Thoracic aorta (tissue), 2 donors: Measurements from ENCODE around the gene RAB9A. TPM values are rescaled to one million over a fixed set of nuclear protein-coding genes. Genes with fewer than 3 reads are reported as not detected.

Experiments used
- ATAC-seq: fragments of 150-250 bp; one replicate; pipeline ENCODE4 v1.8.0; 2017; ENCODE audit warnings: low read depth; ENCODE audit not compliant: insufficient number of reproducible peaks, low FRiP score
- DNase-seq: peaks from one replicate; pipeline ENCODE4 v3.0.0-alpha.2; 2020; ENCODE audit warnings: low spot score
- H3K27ac ChIP-seq, 2 donors: fragments of 200-600 bp; sonication (generic); 1 replicate in 1 of 2; 2 replicates in 1 of 2; pipeline ENCODE4 v1.5.1; 2016; ENCODE audit warnings: mild to moderate bottlenecking in 2 of 2, moderate library complexity in 2 of 2
- H3K27me3 ChIP-seq: fragments of 200-600 bp; sonication (generic); replicated peaks from 2 replicates; pipeline ENCODE4 v1.6.0; 2016; ENCODE audit warnings: mild to moderate bottlenecking; ENCODE audit not compliant: insufficient read depth
- H3K36me3 ChIP-seq: fragments of 200-600 bp; sonication (generic); one replicate; pipeline ENCODE4 v1.5.1; 2016
- H3K4me1 ChIP-seq, 2 donors: fragments of 200-600 bp; sonication (generic); 1 replicate in 1 of 2; 2 replicates in 1 of 2; pipeline versions ENCODE4 v1.5.1 to v1.6.0; 2016; ENCODE audit warnings: low read depth in 2 of 2, mild to moderate bottlenecking in 1 of 2; ENCODE audit not compliant: control insufficient read depth in 1 of 2
- H3K4me3 ChIP-seq: fragments of 200-600 bp; sonication (generic); 2 replicates; pipeline ENCODE4 v1.5.1; 2016; ENCODE audit warnings: mild to moderate bottlenecking
- H3K9me3 ChIP-seq: fragments of 200-600 bp; sonication (generic); 2 replicates; pipeline ENCODE4 v1.5.1; 2016
- total RNA-seq, 2 donors: library from RNA; depleted of rRNA; stranded (reverse); fragments of >200 nt; gene quantifications; one replicate each; pipeline versions ENCODE4 v1.1.0 to v1.2.3, GENCODE V29; 2016
- TF ChIP-seq, protein P1 (sequence below): fragments of 200-600 bp; sonication (generic); IDR thresholded peaks from one replicate; pipeline ENCODE4 v1.5.1; 2019; ENCODE audit warnings: antibody characterized with exemption

Gene RAB9A
- total RNA-seq, 2 donors from 2014 or later, result 20.0 to 21.7 TPM

DNA sequence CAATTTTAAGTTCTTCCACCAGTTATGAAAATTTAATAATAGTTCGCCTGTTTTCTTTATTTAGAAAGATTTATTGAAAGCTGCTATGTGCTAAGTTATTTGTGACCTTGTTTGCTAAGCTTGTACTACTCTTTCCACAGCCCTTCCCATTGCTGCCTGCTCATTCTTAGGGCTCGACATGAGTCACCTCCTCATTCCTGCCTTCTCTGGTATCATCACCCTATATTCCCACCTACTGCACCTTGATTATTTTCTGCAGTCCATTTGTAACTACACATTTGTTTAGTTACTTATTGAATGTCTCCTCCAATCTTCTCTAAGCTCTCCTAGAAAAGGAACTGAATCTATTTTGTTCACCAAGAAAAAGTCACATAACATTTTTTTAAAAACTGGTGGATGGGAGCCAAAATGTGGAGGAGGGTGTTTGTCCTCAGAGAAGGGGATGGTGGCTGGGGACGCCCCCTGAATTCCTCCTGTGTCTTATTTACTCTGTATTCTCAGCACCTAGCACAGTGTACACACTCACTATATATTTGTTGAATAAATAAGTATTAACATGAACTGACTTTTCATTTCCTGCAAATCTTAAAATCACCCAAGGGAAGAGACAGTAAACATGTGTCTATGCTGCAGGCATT is 3.7 kb upstream of the RAB9A start:
- no peaks in the 10 kb centered on the region for H3K27me3 ChIP-seq
- H3K27ac ChIP-seq, result no peak overlapping the region
- no peaks in the 10 kb centered on the region for H3K4me1 ChIP-seq
- H3K4me3 ChIP-seq, result no peak overlapping the region
- H3K36me3 ChIP-seq, result no peaks in the 10 kb centered on the region
- H3K9me3 ChIP-seq, result no peaks in the 10 kb centered on the region
- DNase-seq (no peak), ATAC-seq (no peak)
- TF ChIP-seq, protein P1, sequence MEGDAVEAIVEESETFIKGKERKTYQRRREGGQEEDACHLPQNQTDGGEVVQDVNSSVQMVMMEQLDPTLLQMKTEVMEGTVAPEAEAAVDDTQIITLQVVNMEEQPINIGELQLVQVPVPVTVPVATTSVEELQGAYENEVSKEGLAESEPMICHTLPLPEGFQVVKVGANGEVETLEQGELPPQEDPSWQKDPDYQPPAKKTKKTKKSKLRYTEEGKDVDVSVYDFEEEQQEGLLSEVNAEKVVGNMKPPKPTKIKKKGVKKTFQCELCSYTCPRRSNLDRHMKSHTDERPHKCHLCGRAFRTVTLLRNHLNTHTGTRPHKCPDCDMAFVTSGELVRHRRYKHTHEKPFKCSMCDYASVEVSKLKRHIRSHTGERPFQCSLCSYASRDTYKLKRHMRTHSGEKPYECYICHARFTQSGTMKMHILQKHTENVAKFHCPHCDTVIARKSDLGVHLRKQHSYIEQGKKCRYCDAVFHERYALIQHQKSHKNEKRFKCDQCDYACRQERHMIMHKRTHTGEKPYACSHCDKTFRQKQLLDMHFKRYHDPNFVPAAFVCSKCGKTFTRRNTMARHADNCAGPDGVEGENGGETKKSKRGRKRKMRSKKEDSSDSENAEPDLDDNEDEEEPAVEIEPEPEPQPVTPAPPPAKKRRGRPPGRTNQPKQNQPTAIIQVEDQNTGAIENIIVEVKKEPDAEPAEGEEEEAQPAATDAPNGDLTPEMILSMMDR, result no peak

GRCh38 chrX:13687203-13687602 is 1.7 kb upstream of the RAB9A start:
- Histone ChIP-seq H3K4me3 (no peak overlapping the region), H3K27me3 (no peaks in the 10 kb centered on the region), H3K27ac (no peak overlapping the region), H3K4me1 (peaks cover 7 to 8% of the 10 kb centered on the region in 2 donors), H3K9me3 (no peaks in the 10 kb centered on the region), H3K36me3 (no peaks in the 10 kb centered on the region)
- DNase-seq (no peak), ATAC-seq (no peak)
- TF ChIP-seq, protein P1, result no peak

DNA sequence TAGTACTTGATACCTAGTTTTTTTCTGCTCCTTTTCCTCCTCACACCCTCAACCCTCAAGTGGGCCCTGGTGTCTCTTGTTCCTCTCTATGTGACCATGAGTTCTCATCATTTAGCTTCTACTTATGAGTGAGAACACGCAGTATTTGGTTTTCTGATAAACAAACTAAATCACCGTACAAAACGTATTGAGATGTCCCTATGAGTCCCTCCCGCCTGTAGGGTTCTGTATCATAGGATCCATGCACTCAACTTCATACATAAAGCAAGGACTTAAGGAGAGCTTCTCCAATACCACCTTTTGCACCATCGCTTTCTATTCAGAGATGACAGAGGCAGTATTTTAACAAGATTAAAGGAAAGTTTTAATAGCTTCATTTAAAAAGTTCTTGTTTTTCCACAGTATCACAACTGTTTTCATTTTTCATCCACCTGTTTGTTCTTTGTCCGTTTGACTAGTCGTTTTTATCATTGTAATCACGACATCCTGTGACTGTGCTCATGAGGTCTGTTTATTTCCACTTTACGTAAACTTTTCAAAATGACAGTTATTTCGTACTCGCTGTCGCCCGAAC is 457 bp upstream of the RAB9A start:
- TF ChIP-seq, protein P1, result no peak

GRCh38 chrX:13689741-13690211 is 848 bp downstream of the RAB9A start:
- ATAC-seq (no peak), DNase-seq (no peak)
- H3K36me3 ChIP-seq, result no peaks in the 10 kb centered on the region
- TF ChIP-seq, protein P1, result no peak
- no peaks in the 10 kb centered on the region for H3K9me3 ChIP-seq
- no peaks in the 10 kb centered on the region for H3K27me3 ChIP-seq
- H3K4me1 ChIP-seq, result peaks cover 20 to 30% of the 10 kb centered on the region in 2 donors
- H3K4me3 ChIP-seq, result peak overlapping the region; percentile 86
- peak overlapping the region; percentile 92 to 94 for H3K27ac ChIP-seq

More for the DNA sequence above, 457 bp upstream of the RAB9A start:
- no peaks in the 10 kb centered on the region for H3K27me3 ChIP-seq
- no peak for DNase-seq
- H3K4me1 ChIP-seq, result peaks cover 12 to 17% of the 10 kb centered on the region in 2 donors
- no peaks in the 10 kb centered on the region for H3K36me3 ChIP-seq
- peak overlapping the region; percentile 86 for H3K4me3 ChIP-seq
- peak overlapping the region; percentile 92 to 94 for H3K27ac ChIP-seq
- no peaks in the 10 kb centered on the region for H3K9me3 ChIP-seq
- no peak for ATAC-seq

DNA sequence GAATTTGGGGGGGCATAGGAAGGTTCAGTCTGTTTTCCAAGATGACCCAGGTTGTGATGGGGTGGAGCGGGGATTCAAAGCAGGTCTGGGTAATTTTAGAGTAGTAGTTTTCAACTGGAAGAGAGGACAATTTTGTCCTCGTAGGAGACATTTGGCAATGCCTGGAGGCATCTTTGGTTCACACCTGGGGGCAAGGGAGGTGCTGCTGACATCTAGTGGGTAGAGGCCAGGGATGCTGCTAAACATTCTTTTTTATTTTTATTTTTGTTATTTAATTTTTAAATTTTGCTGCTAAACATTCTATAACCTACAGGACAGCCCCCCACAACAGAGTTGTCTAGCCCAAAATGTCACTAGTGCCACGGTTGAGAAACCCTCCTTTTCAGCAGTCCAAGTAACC is 1.9 kb downstream of the RAB9A start:
- peak overlapping the region in 1 of 2 donors; percentile 94 for H3K27ac ChIP-seq
- H3K36me3 ChIP-seq, result no peaks in the 10 kb centered on the region
- no peaks in the 10 kb centered on the region for H3K27me3 ChIP-seq
- H3K9me3 ChIP-seq, result no peaks in the 10 kb centered on the region
- H3K4me1 ChIP-seq, result peaks cover 20 to 37% of the 10 kb centered on the region in 2 donors
- TF ChIP-seq, protein P1, result no peak
- no peak for DNase-seq
- no peak for ATAC-seq
- H3K4me3 ChIP-seq, result peak overlapping the region; percentile 86
